NB4 (cell line): ENCODE measurements around the gene STK32B.

ENCODE experiments used
- CTCF ChIP-seq: IDR thresholded peaks from one replicate; pipeline ENCODE4 v1.5.1; 2012; ENCODE audit warnings: low read depth, low read length
- MYC ChIP-seq: IDR thresholded peaks from 2 replicates; pipeline ENCODE4 v1.6.1; 2011; ENCODE audit warnings: low read depth, low read length
- POLR2A ChIP-seq: IDR thresholded peaks from 2 replicates; pipeline ENCODE4 v1.6.1; 2011; ENCODE audit warnings: mild to moderate bottlenecking; ENCODE audit not compliant: insufficient read length; ENCODE audit errors: extremely low read depth

DNA sequence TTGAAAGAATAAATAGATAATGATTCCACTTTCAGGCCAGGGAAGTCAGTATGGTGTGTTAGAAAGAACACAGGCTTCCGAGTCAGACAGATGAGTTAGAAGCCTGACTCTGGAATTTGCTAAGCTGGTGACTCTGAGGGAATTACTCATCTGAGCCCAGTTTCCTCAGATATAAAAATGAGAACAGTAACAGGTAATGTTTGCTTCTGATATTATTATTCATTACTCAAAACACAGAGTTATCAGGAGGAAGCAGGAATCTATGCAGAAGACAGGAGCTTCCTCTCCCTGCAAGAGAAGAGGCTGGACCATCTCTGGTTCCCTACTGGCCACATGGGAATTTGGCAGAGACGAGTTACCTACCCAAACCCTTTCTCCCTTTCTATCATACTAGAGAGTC is 494.0 kb downstream of the STK32B start:
- no peak for TF ChIP-seq POLR2A
- no peak for TF ChIP-seq CTCF
- no peak for TF ChIP-seq MYC
